Uterus (tissue), 4 donors: ENCODE measurements around the gene ADAMTS12. TPM values are rescaled to one million over a fixed set of nuclear protein-coding genes. Genes with fewer than 3 reads are reported as not detected.

Experiments
- DNase-seq, 2 donors: peaks; one replicate each; pipeline ENCODE4 v3.0.0-alpha.2; 2019 to 2020
- H3K27ac ChIP-seq, 2 donors: fragments of 200-600 bp; sonication (generic); 1 replicate in 1 of 2; 2 replicates in 1 of 2; pipeline ENCODE4 v1.5.1; 2016 to 2018
- H3K27me3 ChIP-seq, 2 donors: fragments of 200-600 bp; sonication (generic); one replicate each; pipeline ENCODE4 v1.5.1; 2018 to 2019; ENCODE audit warnings: control low read depth in 1 of 2
- H3K36me3 ChIP-seq, 2 donors: fragments of 200-600 bp; sonication (generic); one replicate each; pipeline ENCODE4 v1.5.1; 2019; ENCODE audit warnings: control low read depth in 1 of 2
- H3K4me1 ChIP-seq, 2 donors: fragments of 200-600 bp; sonication (generic); one replicate each; pipeline ENCODE4 v1.5.1; 2018 to 2019; ENCODE audit warnings: control low read depth in 1 of 2
- H3K4me3 ChIP-seq, 2 donors: fragments of 200-600 bp; sonication (generic); 1 replicate in 1 of 2; 2 replicates in 1 of 2; pipeline ENCODE4 v1.5.1; 2018 to 2019; ENCODE audit warnings: mild to moderate bottlenecking in 1 of 2
- H3K9me3 ChIP-seq, 2 donors: fragments of 200-600 bp; sonication (generic); one replicate each; pipeline ENCODE4 v1.5.1; 2019; ENCODE audit warnings: control low read depth in 1 of 2
- POLR2A ChIP-seq, 2 donors: fragments of 450-650 bp; IDR thresholded peaks; one replicate each; pipeline ENCODE4 v1.6.1; 2016; ENCODE audit warnings: antibody characterized with exemption in 2 of 2, mild to moderate bottlenecking in 1 of 2, moderate library complexity in 1 of 2
- intact Hi-C: fragments of 100-400 bp; cut with DNase I; formaldehyde crosslinking; loops from one replicate; pipeline ENCODE4 v1.15.1; 2023; ENCODE audit warnings: low total_unique reads
- total RNA-seq, 4 donors: library from RNA; depleted of rRNA in 3 of 4; stranded (reverse); fragments of >200 nt in 3 of 4; gene quantifications; one replicate each; pipeline versions ENCODE4 v1.1.0 to v1.2.4, GENCODE V29; 2014 to 2023
- TF ChIP-seq, protein P1 (sequence below), 4 experiments: fragments of 200-600 bp in 2 of 4; fragments of 450-650 bp in 2 of 4; sonication (generic) in 2 of 4; IDR thresholded peaks; one replicate each; pipeline ENCODE4 v1.5.1; 2016 to 2019; ENCODE audit warnings: antibody characterized with exemption in 4 of 4, mild to moderate bottlenecking in 2 of 4, moderate library complexity in 1 of 4
- donor health status: DM: yes; HTN: yes; CAD: no.

ADAMTS12 gene
- total RNA-seq, 4 donors from 2014 or later, result 0.51 to 37.5 (median 15.6) TPM

DNA sequence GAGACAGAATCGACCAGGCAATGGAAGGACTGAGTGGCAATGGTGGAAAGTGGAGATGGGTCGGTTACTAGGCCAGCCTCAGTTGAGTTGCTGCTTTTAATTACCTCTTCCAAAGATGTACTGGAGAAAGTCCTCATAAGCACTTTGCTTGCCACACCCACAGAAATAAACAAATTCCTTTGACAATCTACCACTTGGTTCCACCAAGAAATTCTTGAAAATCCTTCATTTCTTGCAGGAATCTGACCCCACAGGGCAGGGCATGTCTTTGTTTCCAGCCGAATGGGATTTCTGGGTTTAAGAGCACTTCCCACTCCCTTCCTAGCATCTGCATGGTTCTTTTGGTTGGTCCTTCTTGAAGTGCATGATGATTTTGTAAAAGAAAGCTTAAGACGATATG is 54.5 kb downstream of the ADAMTS12 start:
- no peak overlapping the region for H3K27ac ChIP-seq
- intact Hi-C loops, result no loop called here

DNA sequence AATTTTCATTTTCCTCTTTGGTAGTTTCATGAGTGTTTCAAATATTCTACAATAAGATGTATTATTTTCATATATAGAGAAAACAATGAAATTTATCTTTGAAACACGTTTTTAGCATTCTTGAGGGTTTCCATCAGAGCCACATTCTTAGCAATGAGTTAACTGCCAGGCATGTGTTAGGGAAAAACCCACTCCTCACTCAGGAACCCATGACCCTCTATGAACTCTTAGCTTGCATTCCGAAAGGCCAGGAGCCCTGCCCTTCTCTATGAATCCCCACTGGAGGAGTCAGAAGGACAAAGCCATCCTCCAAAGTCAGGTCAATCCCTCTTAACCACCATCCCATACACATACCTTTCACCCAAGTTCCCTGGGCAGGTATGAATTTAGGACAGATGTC is 57.5 kb downstream of the ADAMTS12 start:
- TF ChIP-seq, protein P1, sequence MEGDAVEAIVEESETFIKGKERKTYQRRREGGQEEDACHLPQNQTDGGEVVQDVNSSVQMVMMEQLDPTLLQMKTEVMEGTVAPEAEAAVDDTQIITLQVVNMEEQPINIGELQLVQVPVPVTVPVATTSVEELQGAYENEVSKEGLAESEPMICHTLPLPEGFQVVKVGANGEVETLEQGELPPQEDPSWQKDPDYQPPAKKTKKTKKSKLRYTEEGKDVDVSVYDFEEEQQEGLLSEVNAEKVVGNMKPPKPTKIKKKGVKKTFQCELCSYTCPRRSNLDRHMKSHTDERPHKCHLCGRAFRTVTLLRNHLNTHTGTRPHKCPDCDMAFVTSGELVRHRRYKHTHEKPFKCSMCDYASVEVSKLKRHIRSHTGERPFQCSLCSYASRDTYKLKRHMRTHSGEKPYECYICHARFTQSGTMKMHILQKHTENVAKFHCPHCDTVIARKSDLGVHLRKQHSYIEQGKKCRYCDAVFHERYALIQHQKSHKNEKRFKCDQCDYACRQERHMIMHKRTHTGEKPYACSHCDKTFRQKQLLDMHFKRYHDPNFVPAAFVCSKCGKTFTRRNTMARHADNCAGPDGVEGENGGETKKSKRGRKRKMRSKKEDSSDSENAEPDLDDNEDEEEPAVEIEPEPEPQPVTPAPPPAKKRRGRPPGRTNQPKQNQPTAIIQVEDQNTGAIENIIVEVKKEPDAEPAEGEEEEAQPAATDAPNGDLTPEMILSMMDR (IDR thresholded peaks at IDR 0.05), result no peak
- TF ChIP-seq POLR2A (IDR thresholded peaks at IDR 0.05), result no peak
- no peaks in the 10 kb centered on the region for H3K9me3 ChIP-seq
- H3K27me3 ChIP-seq, result no peaks in the 10 kb centered on the region
- no peaks in the 10 kb centered on the region for H3K4me1 ChIP-seq
- no peak overlapping the region for H3K4me3 ChIP-seq
- DNase-seq, result no peak
- intact Hi-C loops, result no loop called here
- H3K27ac ChIP-seq, result no peak overlapping the region
- H3K36me3 ChIP-seq, result no peaks in the 10 kb centered on the region

More for the DNA sequence above, 54.5 kb downstream of the ADAMTS12 start:
- DNase-seq, result no peak
- no peaks in the 10 kb centered on the region for H3K36me3 ChIP-seq
- TF ChIP-seq, protein P1 (IDR thresholded peaks at IDR 0.05), result no peak
- TF ChIP-seq POLR2A (IDR thresholded peaks at IDR 0.05), result no peak
- no peak overlapping the region for H3K4me3 ChIP-seq
- no peaks in the 10 kb centered on the region for H3K4me1 ChIP-seq
- H3K27me3 ChIP-seq, result no peaks in the 10 kb centered on the region
- H3K9me3 ChIP-seq, result no peaks in the 10 kb centered on the region

DNA sequence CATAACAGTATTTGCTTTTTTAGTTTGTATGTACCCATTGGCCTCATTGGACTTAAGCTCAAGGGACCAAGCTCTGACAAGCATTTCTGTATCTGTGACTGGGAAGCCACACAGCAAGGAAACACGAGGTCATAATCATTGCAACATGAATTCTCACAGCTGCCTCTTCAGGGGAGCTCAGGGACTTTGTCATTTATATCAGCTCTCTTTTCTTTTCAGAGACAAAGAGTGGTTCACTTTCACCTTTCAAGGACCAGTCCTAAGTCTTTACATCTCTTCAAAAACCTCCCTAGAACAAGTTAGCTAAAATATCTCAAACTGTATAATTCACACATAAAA is 58.6 kb downstream of the ADAMTS12 start:
- Histone ChIP-seq H3K4me1 (no peaks in the 10 kb centered on the region), H3K27ac (no peak overlapping the region)
- intact Hi-C loops, result no loop called here

DNA sequence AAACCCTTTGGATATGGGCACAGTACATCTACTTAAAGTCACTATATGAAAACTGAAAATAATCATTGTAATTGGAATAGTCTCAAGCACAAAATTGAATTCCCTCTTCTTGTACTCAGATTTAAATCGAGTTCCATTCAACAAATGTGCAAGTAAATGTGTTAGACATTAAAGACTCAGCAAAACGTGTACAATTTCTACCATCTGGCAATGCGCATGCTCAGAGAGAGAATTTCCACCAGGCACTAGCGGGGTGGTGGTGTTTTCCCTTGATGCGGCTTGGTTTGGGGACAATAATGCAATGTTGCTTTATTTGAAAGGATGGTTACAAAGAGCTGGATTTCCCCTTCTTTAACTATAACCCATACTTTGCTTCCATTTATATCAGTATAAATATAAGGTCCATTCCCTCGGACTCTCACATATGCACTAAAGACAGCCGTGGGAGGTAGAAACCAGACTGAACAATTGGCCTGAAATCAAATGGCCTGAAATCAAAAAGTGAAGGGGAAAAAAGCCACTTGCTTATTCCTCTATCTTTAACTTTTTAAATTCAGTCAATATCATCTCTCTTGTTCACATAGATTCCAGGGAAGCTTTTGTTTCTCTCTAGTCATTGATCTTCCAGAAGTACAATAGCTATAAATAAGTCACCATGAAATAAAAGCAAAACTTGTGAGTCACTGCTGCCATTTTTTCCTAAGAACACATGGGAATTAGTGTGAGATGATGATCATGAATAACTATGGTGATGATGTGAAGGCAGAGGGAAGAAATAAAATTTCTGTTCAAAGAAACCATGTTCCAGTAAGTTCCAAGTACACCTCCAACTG is 59.2 kb downstream of the ADAMTS12 start:
- intact Hi-C loops, result no loop called here
- H3K4me3 ChIP-seq, result no peak overlapping the region
- TF ChIP-seq POLR2A (IDR thresholded peaks at IDR 0.05), result no peak
- TF ChIP-seq, protein P1 (IDR thresholded peaks at IDR 0.05), result no peak
- no peaks in the 10 kb centered on the region for H3K9me3 ChIP-seq
- H3K27me3 ChIP-seq, result no peaks in the 10 kb centered on the region
- no peak for DNase-seq
- no peak overlapping the region for H3K27ac ChIP-seq
- H3K36me3 ChIP-seq, result no peaks in the 10 kb centered on the region
- no peaks in the 10 kb centered on the region for H3K4me1 ChIP-seq

More for the DNA sequence above, 58.6 kb downstream of the ADAMTS12 start:
- TF ChIP-seq POLR2A (IDR thresholded peaks at IDR 0.05), result no peak
- TF ChIP-seq, protein P1 (IDR thresholded peaks at IDR 0.05), result no peak
- DNase-seq, result no peak
- no peaks in the 10 kb centered on the region for H3K36me3 ChIP-seq
- no peaks in the 10 kb centered on the region for H3K27me3 ChIP-seq
- no peaks in the 10 kb centered on the region for H3K9me3 ChIP-seq
- H3K4me3 ChIP-seq, result no peak overlapping the region

DNA sequence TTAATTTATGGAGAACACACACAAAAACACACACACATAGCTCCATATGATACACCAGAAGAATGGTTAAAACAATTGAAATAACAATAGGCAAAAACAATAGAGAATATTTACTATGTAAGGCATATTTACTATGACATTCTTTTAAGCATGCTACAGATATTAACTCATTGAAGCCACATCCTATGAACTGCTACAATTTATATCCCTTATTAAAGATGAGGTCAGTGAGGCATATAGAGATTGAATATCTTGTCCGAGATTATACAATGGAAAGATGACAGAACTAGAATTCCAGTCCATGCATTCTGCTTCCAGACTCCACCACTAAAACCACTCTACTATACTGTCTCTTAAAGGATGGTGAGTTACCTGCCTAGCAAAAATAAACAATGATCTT is 60.7 kb downstream of the ADAMTS12 start:
- Histone ChIP-seq H3K36me3 (no peaks in the 10 kb centered on the region), H3K27me3 (no peaks in the 10 kb centered on the region), H3K27ac (no peak overlapping the region), H3K4me3 (no peak overlapping the region), H3K4me1 (no peaks in the 10 kb centered on the region), H3K9me3 (no peaks in the 10 kb centered on the region)
- DNase-seq, result no peak
- TF ChIP-seq, protein P1 (IDR thresholded peaks at IDR 0.05), result no peak
- no peak for TF ChIP-seq POLR2A (IDR thresholded peaks at IDR 0.05)
- intact Hi-C loops, result no loop called here
